Measurements from ENCODE around the gene TPM3. TPM values are rescaled to one million over a fixed set of nuclear protein-coding genes. Genes with fewer than 3 reads are reported as not detected.

The TPM3 gene
- total and polyA plus RNA-seq, 2 of the 8 experiments (the other 6 are each of a cell fraction or from before 2014, with no cell fraction given), result 278 to 572 TPM

GRCh38 chr1:154183046-154183915 is 8.6 kb downstream of the TPM3 start (continued):
- TF ChIP-seq SP4 (IDR thresholded peaks at IDR 0.05; ENCODE audit: low read length), result no peak
- TF ChIP-seq SUZ12 (IDR thresholded peaks at IDR 0.05; ENCODE audit: low read length), result no peak
- no peak for TF ChIP-seq KDM1A (IDR thresholded peaks at IDR 0.05; ENCODE audit: borderline replicate concordance, low read length)
- TF ChIP-seq PHF8 (conservative IDR thresholded peaks at IDR 0.05; ENCODE audit: low read depth, low read length), result peak; percentile 80
- no peak for TF ChIP-seq CTBP2 (IDR thresholded peaks at IDR 0.05; ENCODE audit: borderline replicate concordance, insufficient read depth, insufficient read length, low read length)
- TF ChIP-seq TBP (IDR thresholded peaks at IDR 0.05; ENCODE audit: low read depth, low read length), result peak; percentile 95
- TF ChIP-seq BACH1 (IDR thresholded peaks at IDR 0.05; ENCODE audit: low read length), result peak; percentile 83
- TF ChIP-seq CBX5 (IDR thresholded peaks at IDR 0.05; ENCODE audit: low read depth, low read length), result no peak
- peak; percentile 93 for TF ChIP-seq SP1 (IDR thresholded peaks at IDR 0.05; ENCODE audit: low read depth, low read length)
- peak; percentile 86 for TF ChIP-seq SAP30 (IDR thresholded peaks at IDR 0.05; ENCODE audit: insufficient read depth, insufficient replicate concordance, low read length)
- no peak for TF ChIP-seq BRCA1 (IDR thresholded peaks at IDR 0.05; ENCODE audit: low read depth, low read length)
- TF ChIP-seq USF2 (IDR thresholded peaks at IDR 0.05; ENCODE audit: low read length), result no peak
- peak; percentile 96 for TF ChIP-seq CREB1 (IDR thresholded peaks at IDR 0.05)
- TF ChIP-seq EGR1 (IDR thresholded peaks at IDR 0.05; ENCODE audit: borderline replicate concordance, low read depth, low read length), result peak; percentile 68
- TF ChIP-seq ASH2L (IDR thresholded peaks at IDR 0.05; ENCODE audit: low read length), result peak; percentile 90
- TF ChIP-seq RAD21 (IDR thresholded peaks at IDR 0.05 in 1 of 2, conservative IDR thresholded peaks at IDR 0.05 in 1 of 2; ENCODE audit: low read depth in 2 of 2, low read length in 2 of 2), result peak in 1 of 2 experiments; percentile 10; a peak in 1 of 4 replicates
- TF ChIP-seq GABPA (IDR thresholded peaks at IDR 0.05; ENCODE audit: borderline replicate concordance, insufficient read depth, low read length), result peak; percentile 94; the same call in 1 of the 2 replicates
- peak; percentile 47 to 71 for TF ChIP-seq EP300 (IDR thresholded peaks at IDR 0.05; ENCODE audit: borderline replicate concordance in 1 of 2, low read depth in 2 of 2, low read length in 2 of 2)
- 0 out of 2 replicates have a peak, but pooled peaks have one; percentile 51 for TF ChIP-seq RBBP5 (IDR thresholded peaks at IDR 0.05; ENCODE audit: borderline replicate concordance, low read depth, low read length)
- TF ChIP-seq HDAC6 (IDR thresholded peaks at IDR 0.05; ENCODE audit: low read depth, low read length), result no peak
- peak; percentile 16; the same call in 1 of the 2 replicates for TF ChIP-seq CHD2 (IDR thresholded peaks at IDR 0.05; ENCODE audit: low read length)
- TF ChIP-seq RXRA (IDR thresholded peaks at IDR 0.05; ENCODE audit: insufficient read depth, low read depth, low read length), result no peak
